Stromal cell of bone marrow (primary cell): ENCODE results near the gene PCNX2.

Experiments
- DNase-seq: peaks from one replicate; pipeline ENCODE4 v3.0.0-alpha.2; 2012; ENCODE audit warnings: low read depth

Gene PCNX2

GRCh38 chr1:233319272-233319671, 23.7 kb upstream of the PCNX2 start:
- DNase-seq = no peak

DNA sequence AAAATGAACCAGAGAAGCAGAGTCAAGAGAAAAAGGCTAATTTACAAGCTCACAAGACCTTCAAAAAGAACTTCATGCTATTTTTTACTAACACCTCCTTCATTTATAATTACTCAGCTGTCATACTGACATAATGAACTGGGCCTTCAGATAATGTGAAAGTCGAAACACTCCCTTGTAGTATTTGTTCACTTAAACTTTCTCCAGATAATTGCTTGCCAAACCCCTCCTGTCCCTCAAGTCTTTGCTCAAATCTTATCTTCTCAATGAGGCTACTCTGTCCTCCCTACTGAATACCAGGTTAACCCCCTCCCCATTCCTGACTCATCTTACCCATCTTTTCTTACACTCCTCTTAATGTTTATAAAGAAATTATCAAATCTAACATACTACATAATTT, 20.9 kb upstream of the PCNX2 start:
- DNase-seq = no peak

DNA sequence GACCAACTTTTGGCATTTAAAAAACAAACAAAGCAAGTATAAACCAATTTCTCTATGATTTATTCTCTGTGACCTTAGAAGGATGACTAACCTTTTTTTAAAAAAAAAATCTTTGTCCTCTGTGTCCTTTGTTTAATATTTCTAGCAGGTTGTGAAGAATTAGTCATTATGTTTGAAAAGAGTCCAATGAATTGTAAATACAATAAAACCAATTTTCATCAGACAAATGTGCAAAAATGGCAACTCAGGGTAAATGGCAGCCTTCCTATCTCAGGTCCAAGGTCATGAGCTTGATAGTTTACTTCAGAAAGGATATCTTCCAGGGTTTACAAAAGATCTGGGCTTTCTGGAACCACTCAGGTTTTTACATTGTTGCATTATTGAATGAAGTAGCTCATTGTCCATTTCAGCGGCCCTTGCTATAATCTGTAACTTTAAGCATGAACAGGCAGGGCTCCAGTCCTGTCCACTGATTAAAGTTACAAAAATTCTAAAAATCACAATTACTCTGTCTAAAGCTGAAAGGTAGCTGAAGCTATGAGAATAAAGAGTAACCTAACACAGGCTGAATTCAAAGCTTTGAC, 20.3 kb upstream of the PCNX2 start:
- DNase-seq = no peak

DNA sequence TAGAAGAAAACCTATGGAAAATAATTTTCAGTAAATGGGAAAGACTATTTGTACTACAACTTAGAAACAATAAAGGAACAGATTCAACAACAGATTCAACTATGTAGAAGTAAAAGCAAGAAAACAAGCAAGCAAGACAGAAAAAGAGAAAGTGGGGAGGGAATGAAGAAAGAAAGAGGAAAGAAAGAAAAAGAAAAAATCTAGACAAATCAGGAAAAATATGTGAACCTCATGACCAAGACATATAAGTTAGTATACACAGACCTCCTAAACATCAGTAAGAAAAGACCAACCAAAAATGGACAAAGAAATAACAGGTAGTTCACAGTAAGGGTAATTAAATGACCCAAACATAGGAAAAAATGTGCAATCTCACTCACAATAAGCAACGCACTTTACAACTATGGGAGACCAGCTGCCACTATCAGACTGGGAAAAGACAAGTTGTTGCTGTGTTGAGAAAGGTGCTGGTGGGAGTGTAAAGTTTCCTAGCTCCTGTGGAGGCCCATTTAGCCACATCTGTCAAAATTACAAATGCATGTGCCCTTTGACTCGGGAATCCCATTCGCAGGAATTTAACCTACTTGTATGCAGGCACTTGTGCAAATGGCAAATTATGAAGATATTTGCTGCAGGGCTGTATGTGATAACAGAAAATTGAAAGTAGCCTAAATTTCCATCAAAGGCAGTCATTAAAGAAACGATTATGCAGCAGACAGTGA, 18.1 kb upstream of the PCNX2 start:
- no peak for DNase-seq

DNA sequence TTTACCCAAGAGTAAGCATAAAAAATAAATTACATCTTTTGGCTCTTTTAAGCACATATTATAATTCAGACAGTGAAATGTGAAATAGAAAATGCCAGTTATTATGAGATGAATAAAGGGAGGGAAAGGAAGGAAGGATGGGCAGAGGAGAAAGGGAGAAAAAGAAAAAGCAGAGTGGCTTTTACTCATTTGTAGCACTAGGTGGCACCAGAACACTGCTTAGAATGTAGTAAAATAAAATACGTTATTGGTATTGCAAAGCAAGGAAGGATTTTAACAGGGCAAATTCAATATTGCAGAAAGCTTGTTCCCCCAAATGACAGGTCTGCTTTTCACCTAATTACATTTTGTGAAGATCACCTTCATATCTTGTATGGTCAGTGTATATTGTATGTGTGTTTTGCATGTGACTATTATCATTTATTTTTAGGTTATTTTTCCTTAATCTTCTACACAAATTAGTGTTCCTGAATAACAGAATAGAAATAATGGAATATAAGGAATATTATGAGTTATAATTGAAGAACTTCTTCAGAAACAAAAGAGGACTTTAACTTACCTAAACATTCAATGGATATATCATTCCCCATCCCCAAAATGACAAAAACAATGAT, 9.1 kb upstream of the PCNX2 start:
- DNase-seq = peak; percentile 9

DNA sequence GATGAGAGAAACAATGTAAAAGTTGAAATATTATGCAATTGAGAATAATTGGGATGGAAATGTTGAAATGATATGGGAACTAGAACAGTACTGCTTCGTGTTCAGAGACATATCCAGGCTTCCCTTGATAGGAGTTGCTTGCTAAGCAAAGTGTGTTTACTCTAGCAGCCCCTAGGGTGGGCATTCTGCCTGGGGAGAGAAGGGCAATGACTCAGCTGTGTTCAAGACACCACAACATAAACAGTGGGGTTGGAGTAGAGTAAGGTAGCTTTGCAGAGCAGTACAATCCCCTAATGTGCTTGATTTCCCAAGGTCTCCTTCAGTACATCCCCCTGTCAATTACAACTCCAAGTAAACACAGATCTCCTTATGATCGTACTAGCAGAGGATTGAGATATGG, 4.8 kb upstream of the PCNX2 start:
- DNase-seq = no peak

DNA sequence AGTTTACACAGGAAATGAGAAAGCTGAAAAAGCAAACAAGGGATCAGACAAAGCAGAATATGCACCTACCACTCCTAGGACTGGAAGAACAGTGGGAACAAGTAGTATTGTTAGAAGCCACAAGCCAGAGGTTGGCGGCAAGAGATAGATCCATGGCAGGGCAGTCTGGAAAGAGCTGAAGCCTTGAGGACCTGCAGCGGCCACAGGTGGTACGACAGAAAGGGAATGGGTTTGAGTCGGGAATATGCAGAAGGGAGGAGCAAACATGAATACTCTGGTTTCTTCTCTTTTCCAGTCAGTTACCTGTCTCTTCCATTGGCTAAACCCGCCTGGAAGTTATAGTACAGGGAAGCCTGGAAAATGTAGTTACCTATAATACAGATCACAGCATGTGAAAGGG, 3.9 kb upstream of the PCNX2 start:
- DNase-seq = no peak

DNA sequence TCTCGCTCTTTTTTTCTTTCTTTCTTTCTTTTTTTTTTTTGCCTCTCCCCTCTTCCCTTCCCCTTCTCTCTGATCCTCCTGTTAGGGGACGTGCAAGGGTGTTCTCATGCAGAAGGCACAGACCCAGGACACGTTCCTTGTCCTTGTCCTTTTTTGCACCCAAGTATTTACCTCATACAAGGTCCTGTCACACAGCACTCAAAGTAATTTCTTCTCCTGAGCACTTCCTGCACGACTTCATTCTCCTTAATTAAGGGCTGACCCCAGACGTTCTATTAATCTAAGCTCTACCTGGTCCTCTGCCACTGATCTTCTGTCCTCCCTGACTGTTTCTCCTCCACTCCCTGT, 424 bp upstream of the PCNX2 start:
- no peak for DNase-seq

DNA sequence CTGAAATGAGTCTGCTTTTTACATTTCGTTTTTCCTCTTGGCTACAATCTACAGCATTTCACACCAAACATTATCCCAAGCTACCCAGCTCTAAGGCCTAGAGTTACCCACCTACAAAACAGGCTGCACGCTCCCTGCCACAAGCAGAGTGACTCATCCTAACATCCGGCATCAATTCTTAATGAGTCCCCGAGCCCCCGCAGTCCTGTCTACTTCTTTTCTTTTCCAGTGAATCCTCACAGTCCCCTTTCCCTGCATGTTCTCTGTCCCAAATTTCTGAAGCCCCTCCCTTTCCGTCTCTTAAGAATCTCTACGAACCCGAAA, 650 bp downstream of the PCNX2 start:
- peak; percentile 16 for DNase-seq

DNA sequence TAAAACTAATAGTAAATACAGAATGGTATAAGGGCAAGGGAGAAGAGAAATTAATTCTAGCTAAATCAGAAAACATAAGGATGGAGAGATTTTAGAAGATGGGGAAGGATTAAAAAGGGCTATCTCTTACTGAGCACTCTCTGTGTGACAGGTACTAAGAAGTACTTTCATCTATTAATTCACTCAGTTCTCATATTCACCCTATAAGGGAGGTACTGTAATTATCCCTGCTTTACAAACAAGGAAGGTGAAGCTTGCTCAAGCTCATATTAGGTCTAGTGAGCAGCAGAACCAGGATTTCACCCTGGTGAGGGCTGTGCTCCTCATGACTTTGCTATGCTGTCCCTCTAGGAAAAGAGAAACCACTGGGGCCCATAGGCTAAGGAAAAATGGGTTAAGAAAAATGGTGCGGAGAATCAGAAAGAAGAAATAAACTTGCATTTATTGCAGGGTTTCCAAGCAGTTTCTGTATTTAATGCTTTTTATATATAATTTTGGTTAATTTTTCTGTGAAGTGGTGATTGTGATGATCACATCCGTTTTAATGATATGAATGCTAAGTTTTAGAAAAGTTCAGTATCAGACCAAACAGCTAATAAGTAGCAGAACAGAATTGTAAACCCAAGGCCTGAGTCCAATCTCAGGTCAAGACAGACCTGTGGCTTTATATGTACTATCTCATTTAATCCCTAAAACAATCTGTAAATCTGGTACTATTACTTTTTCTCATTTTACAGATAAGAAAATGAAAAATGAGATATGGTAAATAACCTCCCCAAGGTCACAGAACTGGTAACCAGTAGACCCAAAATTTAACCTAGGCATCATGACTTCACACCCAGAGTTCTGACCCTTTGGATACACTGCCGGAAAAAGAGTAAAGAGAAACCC, 1.7 kb downstream of the PCNX2 start:
- DNase-seq = no peak

DNA sequence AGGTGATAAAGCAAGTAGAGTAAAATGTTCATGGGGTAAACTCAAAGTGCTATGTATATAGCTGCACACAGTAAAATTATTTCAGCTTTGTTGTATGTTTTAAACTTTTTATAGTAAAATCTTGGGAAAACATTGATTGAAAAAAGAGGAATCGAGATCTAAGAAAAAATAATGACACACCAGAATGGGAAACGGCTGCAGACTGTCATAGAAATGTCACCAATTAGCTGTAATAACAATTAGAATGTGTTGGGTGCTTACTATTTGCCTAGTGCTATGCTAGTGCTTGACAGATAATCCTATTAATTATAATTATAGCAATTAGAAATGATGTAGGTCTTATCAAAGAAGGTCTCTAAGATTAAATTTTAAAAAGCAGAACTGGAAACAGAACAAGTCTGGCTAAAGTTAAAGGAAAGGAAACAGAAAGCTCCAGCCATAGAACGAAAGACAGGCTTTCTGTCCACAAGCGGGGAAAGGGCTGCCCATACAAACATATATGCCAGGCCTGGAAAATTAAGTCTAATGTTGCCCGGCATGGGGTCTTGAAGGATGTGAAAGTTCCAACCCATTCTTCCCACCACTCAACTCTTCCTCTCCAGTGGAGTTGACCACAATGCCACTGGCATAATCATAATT, 5.0 kb downstream of the PCNX2 start:
- DNase-seq = no peak

DNA sequence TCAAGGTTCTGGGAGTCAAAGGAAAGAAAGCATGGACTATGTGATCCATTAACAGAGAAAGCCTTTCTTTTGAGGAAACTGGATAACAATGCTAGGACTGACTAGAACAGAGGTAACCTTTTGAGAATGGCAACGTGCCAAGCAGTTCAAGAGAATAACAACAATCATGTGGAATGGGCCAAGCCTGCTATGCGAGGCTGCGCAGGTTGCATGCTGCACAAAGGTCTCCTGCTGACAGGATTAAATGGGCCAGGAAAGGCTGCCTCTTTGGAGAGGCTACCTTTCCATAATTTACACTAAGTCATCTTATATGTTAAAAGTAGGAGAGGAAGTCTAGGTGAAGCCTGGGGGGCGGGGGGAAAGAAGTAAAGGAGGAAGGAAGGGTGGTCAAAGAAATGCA, 5.8 kb downstream of the PCNX2 start:
- no peak for DNase-seq

DNA sequence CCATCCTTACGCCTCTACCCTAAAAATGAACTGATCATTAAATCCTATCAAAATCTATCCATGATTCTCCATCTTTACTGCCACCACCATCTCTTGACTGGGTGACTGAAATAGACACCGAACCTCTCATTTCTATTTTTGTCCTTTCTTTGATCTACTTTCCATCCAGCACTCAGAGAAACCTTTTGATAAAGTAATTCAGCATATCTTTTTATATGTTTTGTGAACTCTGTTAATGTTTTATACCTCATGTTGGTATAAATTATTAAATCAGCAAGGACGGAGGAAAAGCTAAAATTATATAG, 13.0 kb downstream of the PCNX2 start:
- no peak for DNase-seq

- peak; percentile 45 for DNase-seq
These were observed 13.6 kb downstream of the PCNX2 start for GRCh38 chr1:233281711-233282581.

DNA sequence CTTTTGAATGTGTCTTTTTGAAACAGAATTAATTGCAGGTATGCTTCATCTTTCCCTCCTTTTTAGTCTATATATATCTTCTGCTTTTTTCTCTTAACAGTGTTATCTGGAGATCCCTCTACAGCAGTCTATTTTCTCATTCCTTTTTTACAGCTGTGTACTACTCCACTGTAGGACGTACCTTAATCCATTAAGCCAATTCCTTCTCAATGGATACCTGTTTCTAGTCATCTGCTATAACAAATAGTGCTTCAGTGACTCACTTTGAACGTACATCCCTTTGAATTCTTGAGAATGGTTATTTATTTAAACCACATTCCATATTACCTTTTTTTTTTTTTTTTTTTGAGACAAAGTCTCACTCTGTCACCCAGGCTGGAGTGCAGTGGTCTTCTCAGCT, 15.6 kb downstream of the PCNX2 start:
- DNase-seq = no peak

- no peak for DNase-seq
These were observed 16.9 kb downstream of the PCNX2 start for GRCh38 chr1:233278631-233279030.

GRCh38 chr1:233277637-233278606, 17.6 kb downstream of the PCNX2 start:
- DNase-seq = no peak

DNA sequence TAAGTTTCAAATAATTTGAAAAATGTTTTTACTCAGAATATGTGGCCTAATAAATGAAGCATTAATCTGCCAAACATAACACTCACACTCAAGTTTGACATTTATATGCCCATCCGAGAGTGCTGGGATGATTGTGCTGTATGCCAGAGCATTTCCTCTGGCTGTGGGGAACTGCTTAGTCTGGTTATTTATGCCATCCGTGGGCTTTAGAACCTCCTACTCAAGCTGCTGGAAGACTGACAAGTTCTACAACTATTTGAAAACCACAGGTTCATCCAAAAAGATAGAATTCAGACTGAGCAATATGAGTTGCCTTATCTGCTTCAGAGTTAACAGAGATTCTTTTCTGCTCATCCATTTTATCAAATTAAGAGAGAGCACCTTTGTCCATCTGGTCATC, 25.9 kb downstream of the PCNX2 start:
- DNase-seq = no peak

GRCh38 chr1:233268389-233269022, 27.0 kb downstream of the PCNX2 start:
- DNase-seq = no peak

- no peak for DNase-seq
These were observed 33.8 kb downstream of the PCNX2 start for GRCh38 chr1:233261695-233262094.
